GM21576 (cell line): ENCODE measurements around the gene RPTOR.

Experiments
- ATAC-seq: cut with Tn5 transposase; IDR thresholded peaks from one replicate; pipeline ENCODE4 v1.9.1; 2021; ENCODE audit warnings: mild to moderate bottlenecking, moderate library complexity; ENCODE audit not compliant: unreplicated experiment

The RPTOR gene

GRCh38 chr17:80948019-80948975, 403.7 kb downstream of the RPTOR start:
- ATAC-seq = no peak

GRCh38 chr17:80948976-80949450, 404.4 kb downstream of the RPTOR start:
- no peak for ATAC-seq

- no peak for ATAC-seq
Measured at GRCh38 chr17:80949451-80950421, 405.1 kb downstream of the RPTOR start.

GRCh38 chr17:80950466-80951120, 406.0 kb downstream of the RPTOR start:
- ATAC-seq = no peak

GRCh38 chr17:80951121-80952090, 406.8 kb downstream of the RPTOR start:
- no peak for ATAC-seq

GRCh38 chr17:80952291-80952690, 407.7 kb downstream of the RPTOR start:
- ATAC-seq = no peak

- ATAC-seq = no peak
Measured at GRCh38 chr17:80953471-80954315, 409.1 kb downstream of the RPTOR start.

- no peak for ATAC-seq
Measured at GRCh38 chr17:80955078-80955477, 410.4 kb downstream of the RPTOR start.

- ATAC-seq = no peak
Measured at GRCh38 chr17:80955671-80956280, 411.1 kb downstream of the RPTOR start.

- ATAC-seq = no peak
Measured at GRCh38 chr17:80956321-80957190, 411.9 kb downstream of the RPTOR start.

GRCh38 chr17:80957461-80957941, 412.9 kb downstream of the RPTOR start:
- ATAC-seq = no peak

GRCh38 chr17:80959330-80960036, 414.8 kb downstream of the RPTOR start:
- no peak for ATAC-seq

GRCh38 chr17:80960037-80960796, 415.6 kb downstream of the RPTOR start:
- no peak for ATAC-seq

GRCh38 chr17:80960797-80961452, 416.3 kb downstream of the RPTOR start:
- no peak for ATAC-seq
